Left renal cortex interstitium (tissue), 4 donors: ENCODE measurements around the gene OR10A3. TPM values are rescaled to one million over a fixed set of nuclear protein-coding genes. Genes with fewer than 3 reads are reported as not detected.
"Not testable (repeated sequence)": the region's sequence is repeated elsewhere in the genome, so short reads cannot be mapped to it uniquely, and the experiment has no call there.

Experiments used
- DNase-seq, 4 donors: peaks; one replicate each; pipeline ENCODE4 v3.0.0-alpha.2; 2013; ENCODE audit warnings: low read depth in 4 of 4, low spot score in 2 of 4, missing footprints in 1 of 4
- polyA plus RNA-seq, 4 donors: library from polyadenylated mRNA; unstranded; fragments of 120-200 nt; gene quantifications; one replicate each; pipeline ENCODE4 v1.2.1, GENCODE V29; 2013; ENCODE audit not compliant: insufficient read length in 4 of 4

OR10A3 gene, protein sequence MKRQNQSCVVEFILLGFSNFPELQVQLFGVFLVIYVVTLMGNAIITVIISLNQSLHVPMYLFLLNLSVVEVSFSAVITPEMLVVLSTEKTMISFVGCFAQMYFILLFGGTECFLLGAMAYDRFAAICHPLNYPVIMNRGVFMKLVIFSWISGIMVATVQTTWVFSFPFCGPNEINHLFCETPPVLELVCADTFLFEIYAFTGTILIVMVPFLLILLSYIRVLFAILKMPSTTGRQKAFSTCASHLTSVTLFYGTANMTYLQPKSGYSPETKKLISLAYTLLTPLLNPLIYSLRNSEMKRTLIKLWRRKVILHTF
- polyA plus RNA-seq: under 1 TPM in 2 of 4 donors, not detected in 2; 0.12 to 0.16 TPM

GRCh38 chr11:7941608-7942007, at the start of gene OR10A3:
OR10A3 (minus strand) TSS chr11:7941708; CDS start chr11:7939520, 2,188 bp downstream.
- no peak for DNase-seq

GRCh38 chr11:7987560-7987883, 46.0 kb upstream of the OR10A3 start:
- DNase-seq: not testable (repeated sequence)

DNA sequence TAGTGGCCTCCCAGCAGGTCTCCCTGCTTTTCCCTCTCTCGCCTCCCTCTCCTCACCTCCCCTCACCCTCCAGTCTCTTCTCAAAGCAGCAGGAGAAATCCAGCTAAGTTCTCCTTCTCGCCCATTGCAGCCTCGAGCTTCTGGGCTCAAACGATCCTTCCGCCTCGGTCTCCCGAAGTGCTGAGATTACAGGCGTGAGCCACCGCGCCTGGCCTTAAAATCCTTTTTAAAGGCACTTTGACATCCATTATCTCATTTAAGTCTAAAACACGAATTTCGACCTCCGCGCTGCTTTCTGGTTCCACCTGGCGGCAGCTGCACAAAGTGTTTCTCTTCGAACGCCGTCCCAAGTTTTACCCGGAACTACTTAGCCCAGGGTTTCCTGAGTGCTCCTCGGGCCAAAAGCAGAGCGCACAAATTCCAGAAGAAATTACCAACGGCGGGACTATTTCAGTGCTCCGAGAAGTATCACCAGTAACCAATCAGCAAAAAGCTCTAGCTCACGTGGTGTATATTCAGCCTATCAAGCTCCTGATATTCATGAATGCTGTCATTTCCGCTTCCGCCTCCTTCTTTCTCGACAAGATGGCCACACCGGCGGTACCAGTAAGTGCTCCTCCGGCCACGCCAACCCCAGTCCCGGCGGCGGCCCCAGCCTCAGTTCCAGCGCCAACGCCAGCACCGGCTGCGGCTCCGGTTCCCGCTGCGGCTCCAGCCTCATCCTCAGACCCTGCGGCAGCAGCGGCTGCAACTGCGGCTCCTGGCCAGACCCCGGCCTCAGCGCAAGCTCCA, 45.5 kb upstream of the OR10A3 start, which contains the start of gene EIF3F:
EIF3F (plus strand) TSS at position 570 of the 792 bp plus-strand sequence; CDS start at position 586, 16 bp downstream.
- peak; percentile 96 to 99 (median 96) for DNase-seq

DNA sequence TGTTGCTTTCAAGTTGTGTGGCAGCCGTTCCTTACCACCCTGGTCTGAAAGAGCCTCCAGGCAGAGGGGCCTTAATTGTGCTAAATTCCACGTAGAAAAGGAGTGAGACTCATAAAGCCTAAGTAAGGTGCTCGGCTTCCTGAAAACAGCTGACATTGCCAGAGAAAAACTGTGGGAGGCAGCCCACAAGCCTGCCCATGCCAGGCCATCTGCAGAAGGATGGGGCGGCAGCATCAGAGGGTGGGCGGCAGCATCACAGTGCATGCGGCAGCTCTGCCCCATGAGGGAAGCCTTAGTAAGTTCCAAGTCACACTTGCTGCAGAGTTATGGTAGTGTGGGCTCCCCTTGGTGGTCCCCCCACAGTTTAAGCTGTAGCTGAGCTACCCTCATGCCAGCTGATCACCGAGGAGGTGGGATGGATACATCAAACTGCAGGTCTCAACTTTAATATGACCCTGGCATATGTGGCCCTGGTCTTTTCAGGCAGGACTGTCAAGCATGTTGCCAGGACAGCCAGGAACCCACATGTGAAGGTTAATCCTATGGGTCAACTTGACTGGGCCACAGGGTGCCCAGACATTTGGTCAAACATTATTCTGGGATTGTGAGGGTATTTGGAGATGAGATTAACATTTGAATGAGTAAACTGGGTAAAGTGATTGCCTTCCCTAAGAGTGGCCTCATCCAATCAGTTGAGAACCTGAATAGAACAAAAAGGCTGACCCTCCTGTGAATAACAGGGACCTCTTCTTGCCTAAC, 42.5 kb upstream of the OR10A3 start:
- DNase-seq: no peak

- DNase-seq: no peak
Measured at GRCh38 chr11:7982582-7983119, 41.1 kb upstream of the OR10A3 start.

GRCh38 chr11:7981619-7982157, 40.2 kb upstream of the OR10A3 start:
- no peak for DNase-seq

DNA sequence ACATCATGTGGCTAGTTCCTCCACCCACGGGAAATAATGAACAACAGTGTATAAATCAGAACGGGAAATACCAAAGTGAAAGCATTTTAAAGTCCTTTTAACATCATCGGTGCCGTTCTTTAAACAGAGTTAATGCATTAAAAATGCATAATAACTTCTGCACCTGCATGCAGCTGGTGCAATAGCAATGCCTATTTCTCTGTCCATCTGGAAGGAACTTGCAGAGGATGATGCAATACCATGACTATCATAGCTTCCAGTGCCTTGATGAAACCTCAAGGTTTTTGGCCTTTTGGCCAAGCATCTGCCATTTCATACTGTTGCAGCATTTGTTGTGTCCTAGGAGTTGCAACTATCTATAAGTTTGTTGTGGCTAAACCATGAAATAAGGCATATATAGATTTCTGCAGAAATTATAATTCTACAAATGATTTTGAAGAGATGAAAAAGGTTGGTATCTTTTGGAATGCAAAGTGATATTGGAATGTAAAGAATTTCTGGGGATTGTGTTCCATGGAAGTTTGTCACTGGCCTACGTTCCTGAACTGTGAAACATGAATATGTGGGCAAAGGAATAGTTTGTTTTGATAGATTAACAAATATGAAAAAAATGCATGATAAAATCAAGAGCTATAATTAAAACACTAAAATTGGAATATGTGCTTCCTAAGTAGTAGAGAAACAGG, 35.9 kb upstream of the OR10A3 start:
- no peak for DNase-seq

- DNase-seq: no peak
Measured at GRCh38 chr11:7974668-7975067, 33.2 kb upstream of the OR10A3 start.

DNA sequence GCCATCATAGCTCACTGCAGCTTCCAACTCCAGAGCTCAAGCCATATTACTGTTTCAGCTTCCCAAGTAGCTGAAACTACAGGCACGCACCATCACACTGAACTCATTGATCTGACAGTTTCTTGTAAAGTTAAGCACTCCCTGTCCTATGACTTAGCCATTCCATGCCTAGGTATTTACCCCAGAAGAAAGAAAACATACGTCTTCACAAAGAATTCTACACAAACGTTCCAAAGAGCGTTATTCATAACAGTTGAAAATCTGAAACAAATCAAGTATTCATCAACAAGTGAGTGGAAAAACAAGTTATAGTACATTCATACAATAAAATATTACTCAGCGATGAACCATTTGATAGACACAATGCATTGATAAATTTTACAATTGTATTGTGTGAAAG, 31.5 kb upstream of the OR10A3 start:
- DNase-seq: no peak

DNA sequence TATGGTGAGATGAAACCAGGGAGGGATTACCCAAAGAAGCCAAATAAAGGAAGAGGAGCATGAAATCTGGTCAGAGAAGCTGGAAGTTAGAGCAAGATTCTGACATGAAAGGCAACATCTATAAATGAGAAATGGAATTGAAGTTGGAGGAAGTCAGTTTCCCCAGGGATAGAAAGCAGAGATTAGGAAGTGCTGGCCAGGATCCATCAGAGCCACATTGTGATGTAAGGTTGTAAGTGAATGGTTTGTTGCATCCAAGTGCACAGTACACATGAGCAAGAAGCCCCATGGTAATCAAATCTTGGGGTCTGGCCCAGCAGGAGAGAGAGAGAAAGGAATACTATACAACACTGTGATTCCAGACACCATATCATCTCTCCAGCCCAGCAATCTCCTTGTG, 30.3 kb upstream of the OR10A3 start:
- DNase-seq: no peak

GRCh38 chr11:7969756-7970646, 28.5 kb upstream of the OR10A3 start:
- no peak for DNase-seq

DNA sequence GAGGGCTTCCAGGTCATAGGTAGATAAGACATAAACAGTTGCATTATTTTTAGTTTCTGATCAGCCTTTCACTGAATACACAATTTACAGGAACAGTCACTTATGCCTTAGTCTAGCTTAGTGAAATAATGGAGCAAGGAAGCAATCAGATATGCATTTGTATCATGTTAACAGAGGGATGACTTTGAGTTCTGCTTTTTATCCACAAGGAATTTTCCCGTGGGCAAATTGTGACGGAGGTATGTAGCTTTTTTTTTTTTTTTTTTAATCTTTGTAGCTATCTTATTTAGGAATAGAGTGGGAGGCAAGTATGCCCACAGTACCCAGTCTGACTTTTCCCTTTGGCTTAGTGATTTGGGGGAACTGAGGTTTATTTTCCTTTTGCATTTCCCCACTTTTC, 27.2 kb upstream of the OR10A3 start:
- DNase-seq: no peak

DNA sequence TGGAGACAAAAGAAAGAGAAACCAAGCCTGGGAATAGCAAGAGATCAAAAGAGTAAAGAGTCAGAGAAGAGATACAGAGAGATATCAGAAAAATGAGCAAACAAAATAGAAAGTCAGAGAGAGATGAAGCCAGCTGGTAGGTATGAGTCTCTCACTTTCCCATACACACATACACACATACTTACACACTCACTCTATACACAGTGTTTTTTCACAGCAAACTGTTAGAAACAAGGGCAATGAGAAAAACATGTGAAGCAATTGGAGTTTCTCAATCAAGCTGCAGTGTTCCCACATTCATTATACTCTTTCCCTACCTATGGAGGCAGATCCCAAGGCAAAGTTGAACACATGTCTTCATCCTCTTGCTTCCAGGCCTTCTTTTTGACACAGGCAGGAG, 26.3 kb upstream of the OR10A3 start:
- no peak for DNase-seq

GRCh38 chr11:7967097-7967496, 25.6 kb upstream of the OR10A3 start:
- no peak for DNase-seq

GRCh38 chr11:7965386-7965785, 23.9 kb upstream of the OR10A3 start, which contains the start of gene NLRP10:
NLRP10 (minus strand) TSS chr11:7965447; CDS start chr11:7963495, 1,952 bp downstream.
- DNase-seq: no peak

GRCh38 chr11:7964873-7965272, 23.4 kb upstream of the OR10A3 start:
- no peak for DNase-seq

DNA sequence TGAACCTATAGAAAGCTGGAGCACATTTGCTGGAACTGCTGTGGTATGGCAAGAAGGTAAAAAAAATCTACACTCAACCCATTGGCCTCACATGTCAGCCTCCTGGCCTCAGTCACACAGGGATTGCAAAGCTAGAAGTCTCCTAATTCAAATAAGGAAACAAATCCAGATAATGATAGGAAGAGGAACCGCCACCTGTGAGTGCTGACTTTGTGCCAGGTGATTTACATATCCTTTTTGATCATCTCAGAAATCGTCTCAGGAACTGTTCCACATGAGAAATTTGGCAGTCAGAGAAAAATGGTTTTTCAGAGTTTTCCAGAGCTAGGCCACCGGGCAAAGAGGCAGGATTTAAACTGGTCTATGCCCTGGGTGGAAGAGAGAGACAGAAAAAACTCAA, 22.8 kb upstream of the OR10A3 start:
- no peak for DNase-seq

DNA sequence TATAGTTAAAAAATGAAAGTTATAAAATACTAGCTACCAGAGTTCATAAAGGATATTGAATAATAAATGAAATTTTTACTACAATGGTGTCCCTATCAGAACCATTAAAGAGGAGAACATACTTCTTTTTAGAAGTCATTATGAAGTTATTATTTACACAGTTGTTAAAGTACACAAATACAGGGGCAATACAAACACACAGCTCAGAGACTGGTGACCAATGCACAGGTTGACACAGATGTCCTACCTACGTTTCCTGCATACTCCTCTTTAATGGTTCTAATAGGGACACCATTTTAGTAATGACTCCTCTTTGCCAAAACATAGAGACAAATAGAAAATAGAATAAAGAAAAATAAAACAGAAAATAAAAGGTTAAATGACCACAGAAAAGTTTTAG, 13.7 kb upstream of the OR10A3 start:
- no peak for DNase-seq

DNA sequence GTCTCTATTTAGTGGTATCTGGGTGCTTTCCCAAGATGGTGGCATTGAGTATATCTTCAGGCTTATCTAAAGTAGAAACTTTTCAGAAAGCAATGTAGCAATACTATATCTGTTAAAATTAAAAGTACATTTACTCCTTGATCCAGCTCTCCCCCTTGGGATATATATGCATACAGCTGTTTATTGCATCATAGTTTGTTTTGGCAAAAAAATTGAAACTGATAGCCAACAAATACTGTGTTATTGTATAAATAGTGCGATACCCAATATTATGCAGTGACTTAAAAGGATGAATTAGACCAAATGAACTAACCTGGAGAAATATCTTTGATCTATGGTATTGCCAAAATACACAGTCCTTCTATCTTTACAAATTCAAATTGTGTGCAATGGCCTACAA, 8.4 kb upstream of the OR10A3 start:
- DNase-seq: no peak
